ENCODE data around the gene FBXO5.
"Not testable (repeated sequence)": the region's sequence is repeated elsewhere in the genome, so short reads cannot be mapped to it uniquely, and the experiment has no call there.

The FBXO5 gene

DNA sequence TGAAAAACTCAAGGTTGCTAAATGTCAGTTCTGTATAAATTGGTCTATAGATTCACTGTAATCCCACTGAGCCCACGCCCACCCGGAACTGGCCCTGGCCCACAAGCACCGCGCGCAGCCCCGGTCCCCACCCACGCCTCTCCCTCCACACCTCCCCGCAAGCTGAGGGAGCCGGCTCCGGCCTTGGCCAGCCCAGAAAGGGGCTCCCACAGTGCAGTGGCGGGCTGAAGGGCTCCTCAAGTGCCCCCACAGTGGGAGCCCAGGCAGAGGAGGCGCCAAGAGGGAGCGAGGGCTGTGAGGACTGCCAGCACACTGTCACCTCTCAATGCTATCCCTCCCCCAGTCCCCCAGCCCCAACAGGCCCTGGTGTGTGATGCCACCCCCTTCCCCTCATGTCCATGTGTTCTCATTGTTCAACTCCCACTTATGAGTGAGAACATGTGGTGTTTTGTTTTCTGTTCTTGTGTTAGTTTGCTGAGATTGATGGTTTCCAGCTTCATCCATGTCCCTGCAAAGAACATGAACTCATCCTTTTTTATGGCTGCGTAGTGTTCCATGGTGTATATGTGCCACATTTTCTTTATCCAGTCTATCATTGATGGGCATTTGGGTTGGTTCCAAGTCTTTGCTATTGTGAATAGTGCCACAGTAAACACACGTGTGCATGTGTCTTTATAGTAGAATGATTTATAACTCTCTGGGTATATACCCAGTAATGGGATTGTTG is 16.5 kb downstream of the FBXO5 start:
- not testable (repeated sequence) for H3K23ac ChIP-seq (ENCODE audit: low read length in 2 of 2); H3K14ac ChIP-seq (ENCODE audit: low read length in 2 of 2); H2AK5ac ChIP-seq (ENCODE audit: low read length, severe bottlenecking); H2BK15ac ChIP-seq (ENCODE audit: low read depth, poor library complexity, severe bottlenecking); DNase-seq; H3K4me3 ChIP-seq (ENCODE audit: insufficient read depth in 1 of 2, low read depth in 1 of 2, low read length in 2 of 2); H3K4me2 ChIP-seq (ENCODE audit: low read length, poor library complexity, severe bottlenecking); H2AFZ ChIP-seq (ENCODE audit: low read depth, low read length); H2BK5ac ChIP-seq (ENCODE audit: low read depth, low read length, poor library complexity, severe bottlenecking); H2BK120ac ChIP-seq (ENCODE audit: low read depth, low read length); H4K91ac ChIP-seq (ENCODE audit: low read length); H3K27ac ChIP-seq (ENCODE audit: low read length, poor library complexity, severe bottlenecking); H3K27me3 ChIP-seq (ENCODE audit: control insufficient read depth in 1 of 2, insufficient read depth in 1 of 2, low read length in 2 of 2); H2BK12ac ChIP-seq (ENCODE audit: low read length in 2 of 2); H3K18ac ChIP-seq (ENCODE audit: low read depth in 1 of 2, low read length in 2 of 2); H3K9me3 ChIP-seq (ENCODE audit: control insufficient read depth, low read length); H4K8ac ChIP-seq (ENCODE audit: low read length); H3K9ac ChIP-seq (ENCODE audit: low read length); H3K4me1 ChIP-seq (ENCODE audit: control insufficient read depth, insufficient read depth, low read depth, low read length); H3K4ac ChIP-seq (ENCODE audit: low read depth in 1 of 2, low read length in 2 of 2); H3K79me1 ChIP-seq (replicated peaks; ENCODE audit: low read length, poor library complexity, severe bottlenecking)
- peaks cover 0 to 22% of the 10 kb centered on the region in 2 experiments for H3K36me3 ChIP-seq (ENCODE audit: control insufficient read depth in 1 of 2, insufficient read depth in 2 of 2, low read depth in 1 of 2, low read length in 2 of 2)
- WGBS, result 93% methylated on average over 13 of the region's 15 CpGs

- Histone ChIP-seq H3K23ac (ENCODE audit: low read length in 2 of 2) (peak overlapping the region in 1 of 2 experiments; percentile 94), H3K4ac (ENCODE audit: low read depth in 1 of 2, low read length in 2 of 2) (no peak overlapping the region), H3K14ac (ENCODE audit: low read length in 2 of 2) (peak overlapping the region in 1 of 2 experiments; percentile 89), H3K4me3 (ENCODE audit: insufficient read depth in 1 of 2, low read depth in 1 of 2, low read length in 2 of 2) (no peak overlapping the region), H2BK5ac (ENCODE audit: low read depth, low read length, poor library complexity, severe bottlenecking) (peak overlapping the region; percentile 9), H3K36me3 (ENCODE audit: control insufficient read depth in 1 of 2, insufficient read depth in 2 of 2, low read depth in 1 of 2, low read length in 2 of 2) (no peaks in the 10 kb centered on the region), H4K91ac (ENCODE audit: low read length) (peak overlapping the region; percentile 34), H3K79me1 (replicated peaks; ENCODE audit: low read length, poor library complexity, severe bottlenecking) (no peaks in the 10 kb centered on the region), H2BK120ac (ENCODE audit: low read depth, low read length) (no peak overlapping the region), H2AFZ (ENCODE audit: low read depth, low read length) (peak overlapping the region; percentile 42), H3K18ac (ENCODE audit: low read depth in 1 of 2, low read length in 2 of 2) (no peak overlapping the region), H4K8ac (ENCODE audit: low read length) (no peak overlapping the region), H2AK5ac (ENCODE audit: low read length, severe bottlenecking) (no peak overlapping the region), H3K27me3 (ENCODE audit: control insufficient read depth in 1 of 2, insufficient read depth in 1 of 2, low read length in 2 of 2) (no peaks in the 10 kb centered on the region), H3K4me2 (ENCODE audit: low read length, poor library complexity, severe bottlenecking) (no peak overlapping the region), H3K9ac (ENCODE audit: low read length) (no peak overlapping the region), H2BK12ac (ENCODE audit: low read length in 2 of 2) (no peak overlapping the region), H3K27ac (ENCODE audit: low read length, poor library complexity, severe bottlenecking) (no peak overlapping the region), H2BK15ac (ENCODE audit: low read depth, poor library complexity, severe bottlenecking) (no peak overlapping the region), H3K4me1 (ENCODE audit: control insufficient read depth, insufficient read depth, low read depth, low read length) (peaks cover 7% of the 10 kb centered on the region), H3K9me3 (ENCODE audit: control insufficient read depth, low read length) (no peaks in the 10 kb centered on the region)
- 97% methylated on average over 22 of the region's 24 CpGs for WGBS
- DNase-seq, result no peak
These were observed 23.5 kb downstream of the FBXO5 start for GRCh38 chr6:152959333-152959732.

GRCh38 chr6:152957796-152958195 is 25.0 kb downstream of the FBXO5 start:
- H2BK12ac ChIP-seq (ENCODE audit: low read length in 2 of 2), result no peak overlapping the region
- no peak overlapping the region for H2AK5ac ChIP-seq (ENCODE audit: low read length, severe bottlenecking)
- no peaks in the 10 kb centered on the region for H3K9me3 ChIP-seq (ENCODE audit: control insufficient read depth, low read length)
- no peak overlapping the region for H3K9ac ChIP-seq (ENCODE audit: low read length)
- H3K79me1 ChIP-seq (replicated peaks; ENCODE audit: low read length, poor library complexity, severe bottlenecking), result no peaks in the 10 kb centered on the region
- DNase-seq, result no peak
- no peak overlapping the region for H4K91ac ChIP-seq (ENCODE audit: low read length)
- H2AFZ ChIP-seq (ENCODE audit: low read depth, low read length), result no peak overlapping the region
- no peak overlapping the region for H3K18ac ChIP-seq (ENCODE audit: low read depth in 1 of 2, low read length in 2 of 2)
- H2BK120ac ChIP-seq (ENCODE audit: low read depth, low read length), result no peak overlapping the region
- H2BK5ac ChIP-seq (ENCODE audit: low read depth, low read length, poor library complexity, severe bottlenecking), result no peak overlapping the region
- H3K27me3 ChIP-seq (ENCODE audit: control insufficient read depth in 1 of 2, insufficient read depth in 1 of 2, low read length in 2 of 2), result no peaks in the 10 kb centered on the region
- H3K36me3 ChIP-seq (ENCODE audit: control insufficient read depth in 1 of 2, insufficient read depth in 2 of 2, low read depth in 1 of 2, low read length in 2 of 2), result no peaks in the 10 kb centered on the region
- 68% methylated on average over 1 of the region's 1 CpG for WGBS
- no peak overlapping the region for H3K4ac ChIP-seq (ENCODE audit: low read depth in 1 of 2, low read length in 2 of 2)
- no peak overlapping the region for H3K4me2 ChIP-seq (ENCODE audit: low read length, poor library complexity, severe bottlenecking)
- H3K27ac ChIP-seq (ENCODE audit: low read length, poor library complexity, severe bottlenecking), result no peak overlapping the region
- no peak overlapping the region for H3K14ac ChIP-seq (ENCODE audit: low read length in 2 of 2)
- H4K8ac ChIP-seq (ENCODE audit: low read length), result no peak overlapping the region
- no peak overlapping the region for H2BK15ac ChIP-seq (ENCODE audit: low read depth, poor library complexity, severe bottlenecking)
- H3K23ac ChIP-seq (ENCODE audit: low read length in 2 of 2), result no peak overlapping the region
- no peak overlapping the region for H3K4me3 ChIP-seq (ENCODE audit: insufficient read depth in 1 of 2, low read depth in 1 of 2, low read length in 2 of 2)
- peaks cover 7% of the 10 kb centered on the region for H3K4me1 ChIP-seq (ENCODE audit: control insufficient read depth, insufficient read depth, low read depth, low read length)

DNA sequence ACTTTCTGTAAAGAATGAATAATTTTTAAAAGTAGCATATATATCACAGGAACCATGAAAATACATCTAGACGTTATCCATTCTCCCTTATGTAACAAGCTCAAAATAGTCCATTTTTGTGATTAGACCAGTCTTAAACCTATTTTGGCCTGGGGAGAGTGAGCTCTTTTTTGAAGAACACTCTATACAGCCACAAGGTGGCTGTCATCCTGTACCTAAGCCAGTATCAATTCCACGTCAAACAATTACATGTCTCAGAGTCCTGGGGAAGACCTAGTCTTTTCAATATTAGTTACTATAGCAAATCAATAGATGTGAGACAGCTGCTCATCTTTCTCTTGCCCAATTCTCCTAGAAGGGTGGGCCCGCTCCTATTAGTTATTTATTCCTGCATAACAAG is 28.4 kb downstream of the FBXO5 start:
- H3K27me3 ChIP-seq (ENCODE audit: control insufficient read depth in 1 of 2, insufficient read depth in 1 of 2, low read length in 2 of 2), result no peaks in the 10 kb centered on the region
- H3K4me1 ChIP-seq (ENCODE audit: control insufficient read depth, insufficient read depth, low read depth, low read length), result peaks cover 9% of the 10 kb centered on the region
- no peak overlapping the region for H2BK5ac ChIP-seq (ENCODE audit: low read depth, low read length, poor library complexity, severe bottlenecking)
- no peak overlapping the region for H2AFZ ChIP-seq (ENCODE audit: low read depth, low read length)
- no peak overlapping the region for H3K4ac ChIP-seq (ENCODE audit: low read depth in 1 of 2, low read length in 2 of 2)
- no peak overlapping the region for H2BK120ac ChIP-seq (ENCODE audit: low read depth, low read length)
- H2BK12ac ChIP-seq (ENCODE audit: low read length in 2 of 2), result no peak overlapping the region
- no peak for DNase-seq
- WGBS, result 78% methylated on average over 3 of the region's 3 CpGs
- H3K9ac ChIP-seq (ENCODE audit: low read length), result no peak overlapping the region
- no peak overlapping the region for H3K4me3 ChIP-seq (ENCODE audit: insufficient read depth in 1 of 2, low read depth in 1 of 2, low read length in 2 of 2)
- H3K4me2 ChIP-seq (ENCODE audit: low read length, poor library complexity, severe bottlenecking), result no peak overlapping the region
- H2AK5ac ChIP-seq (ENCODE audit: low read length, severe bottlenecking), result no peak overlapping the region
- H3K79me1 ChIP-seq (replicated peaks; ENCODE audit: low read length, poor library complexity, severe bottlenecking), result no peaks in the 10 kb centered on the region
- H4K91ac ChIP-seq (ENCODE audit: low read length), result no peak overlapping the region
- H2BK15ac ChIP-seq (ENCODE audit: low read depth, poor library complexity, severe bottlenecking), result no peak overlapping the region
- H3K36me3 ChIP-seq (ENCODE audit: control insufficient read depth in 1 of 2, insufficient read depth in 2 of 2, low read depth in 1 of 2, low read length in 2 of 2), result no peaks in the 10 kb centered on the region
- no peaks in the 10 kb centered on the region for H3K9me3 ChIP-seq (ENCODE audit: control insufficient read depth, low read length)
- no peak overlapping the region for H3K14ac ChIP-seq (ENCODE audit: low read length in 2 of 2)
- no peak overlapping the region for H3K23ac ChIP-seq (ENCODE audit: low read length in 2 of 2)
- no peak overlapping the region for H3K27ac ChIP-seq (ENCODE audit: low read length, poor library complexity, severe bottlenecking)
- no peak overlapping the region for H3K18ac ChIP-seq (ENCODE audit: low read depth in 1 of 2, low read length in 2 of 2)
- H4K8ac ChIP-seq (ENCODE audit: low read length), result no peak overlapping the region
